Ishikawa (cell line): ENCODE results near the gene HLA-G.

Source experiments
- CEBPB ChIP-seq: IDR thresholded peaks from 2 replicates; pipeline ENCODE4 v1.6.1; 2012
- CREB1 ChIP-seq: IDR thresholded peaks from 2 replicates; pipeline ENCODE4 v1.6.1; 2012; ENCODE audit warnings: low read depth
- EGR1 ChIP-seq: IDR thresholded peaks from 2 replicates; pipeline ENCODE4 v1.6.1; 2012
- EP300 ChIP-seq: IDR thresholded peaks from 2 replicates; pipeline ENCODE4 v1.6.1; 2012; ENCODE audit warnings: borderline replicate concordance
- NFIC ChIP-seq: IDR thresholded peaks from 2 replicates; pipeline ENCODE4 v1.6.1; 2012
- RAD21 ChIP-seq: IDR thresholded peaks from 2 replicates; pipeline ENCODE4 v1.6.1; 2012; ENCODE audit warnings: low read depth
- TAF1 ChIP-seq: IDR thresholded peaks from 2 replicates; pipeline ENCODE4 v1.6.1; 2012; ENCODE audit warnings: low read depth, mild to moderate bottlenecking
- TCF12 ChIP-seq: IDR thresholded peaks from 2 replicates; pipeline ENCODE4 v1.6.1; 2012; ENCODE audit warnings: low read depth
- TEAD4 ChIP-seq: IDR thresholded peaks from 2 replicates; pipeline ENCODE4 v1.6.1; 2012
- USF1 ChIP-seq: IDR thresholded peaks from 2 replicates; pipeline ENCODE4 v1.6.1; 2012
- YY1 ChIP-seq: IDR thresholded peaks from 2 replicates; pipeline ENCODE4 v1.6.1; 2012; ENCODE audit warnings: low read depth
- ZBTB7A ChIP-seq: IDR thresholded peaks from 2 replicates; pipeline ENCODE4 v1.6.1; 2012; ENCODE audit warnings: low read depth
- TF ChIP-seq, protein P1 (sequence below): IDR thresholded peaks from 2 replicates; pipeline ENCODE4 v1.6.1; 2012; ENCODE audit warnings: low read depth, mild to moderate bottlenecking
- TF ChIP-seq, protein P2 (sequence below): IDR thresholded peaks from 2 replicates; pipeline ENCODE4 v1.6.1; 2012

HLA-G gene

GRCh38 chr6:29813066-29813465 is 14.6 kb upstream of the HLA-G start:
- TF ChIP-seq RAD21: no peak
- TF ChIP-seq CREB1: no peak
- TF ChIP-seq, protein P1, sequence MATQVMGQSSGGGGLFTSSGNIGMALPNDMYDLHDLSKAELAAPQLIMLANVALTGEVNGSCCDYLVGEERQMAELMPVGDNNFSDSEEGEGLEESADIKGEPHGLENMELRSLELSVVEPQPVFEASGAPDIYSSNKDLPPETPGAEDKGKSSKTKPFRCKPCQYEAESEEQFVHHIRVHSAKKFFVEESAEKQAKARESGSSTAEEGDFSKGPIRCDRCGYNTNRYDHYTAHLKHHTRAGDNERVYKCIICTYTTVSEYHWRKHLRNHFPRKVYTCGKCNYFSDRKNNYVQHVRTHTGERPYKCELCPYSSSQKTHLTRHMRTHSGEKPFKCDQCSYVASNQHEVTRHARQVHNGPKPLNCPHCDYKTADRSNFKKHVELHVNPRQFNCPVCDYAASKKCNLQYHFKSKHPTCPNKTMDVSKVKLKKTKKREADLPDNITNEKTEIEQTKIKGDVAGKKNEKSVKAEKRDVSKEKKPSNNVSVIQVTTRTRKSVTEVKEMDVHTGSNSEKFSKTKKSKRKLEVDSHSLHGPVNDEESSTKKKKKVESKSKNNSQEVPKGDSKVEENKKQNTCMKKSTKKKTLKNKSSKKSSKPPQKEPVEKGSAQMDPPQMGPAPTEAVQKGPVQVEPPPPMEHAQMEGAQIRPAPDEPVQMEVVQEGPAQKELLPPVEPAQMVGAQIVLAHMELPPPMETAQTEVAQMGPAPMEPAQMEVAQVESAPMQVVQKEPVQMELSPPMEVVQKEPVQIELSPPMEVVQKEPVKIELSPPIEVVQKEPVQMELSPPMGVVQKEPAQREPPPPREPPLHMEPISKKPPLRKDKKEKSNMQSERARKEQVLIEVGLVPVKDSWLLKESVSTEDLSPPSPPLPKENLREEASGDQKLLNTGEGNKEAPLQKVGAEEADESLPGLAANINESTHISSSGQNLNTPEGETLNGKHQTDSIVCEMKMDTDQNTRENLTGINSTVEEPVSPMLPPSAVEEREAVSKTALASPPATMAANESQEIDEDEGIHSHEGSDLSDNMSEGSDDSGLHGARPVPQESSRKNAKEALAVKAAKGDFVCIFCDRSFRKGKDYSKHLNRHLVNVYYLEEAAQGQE: no peak

DNA sequence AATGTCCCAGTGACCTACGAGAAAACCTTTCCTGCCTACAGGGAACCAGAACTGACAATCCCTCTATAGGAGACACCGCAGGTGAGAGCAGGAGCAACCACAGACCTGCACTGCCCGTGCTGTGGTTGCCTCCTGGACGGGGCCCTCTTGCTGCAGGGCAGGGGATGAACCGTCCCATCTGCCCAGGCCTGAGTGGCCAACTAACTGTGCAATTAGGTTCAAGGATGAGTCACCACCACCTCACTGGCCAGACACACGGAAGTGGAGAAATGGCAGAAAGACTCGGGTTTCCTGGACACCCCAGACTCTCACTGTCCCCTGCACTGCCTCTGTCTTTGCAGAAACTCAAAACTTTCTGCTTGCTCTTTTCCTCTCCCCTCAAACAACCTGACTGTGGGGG is 13.8 kb upstream of the HLA-G start:
- TF ChIP-seq, protein P1: no peak
- TF ChIP-seq EGR1: no peak
- TF ChIP-seq RAD21: no peak
- TF ChIP-seq, protein P2, sequence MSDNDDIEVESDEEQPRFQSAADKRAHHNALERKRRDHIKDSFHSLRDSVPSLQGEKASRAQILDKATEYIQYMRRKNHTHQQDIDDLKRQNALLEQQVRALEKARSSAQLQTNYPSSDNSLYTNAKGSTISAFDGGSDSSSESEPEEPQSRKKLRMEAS: no peak
- TF ChIP-seq USF1: no peak
- no peak for TF ChIP-seq YY1
- TF ChIP-seq CREB1: no peak
- TF ChIP-seq TEAD4: no peak
- TF ChIP-seq ZBTB7A: no peak
- no peak for TF ChIP-seq CEBPB
- TF ChIP-seq TAF1: no peak
- TF ChIP-seq EP300: no peak

DNA sequence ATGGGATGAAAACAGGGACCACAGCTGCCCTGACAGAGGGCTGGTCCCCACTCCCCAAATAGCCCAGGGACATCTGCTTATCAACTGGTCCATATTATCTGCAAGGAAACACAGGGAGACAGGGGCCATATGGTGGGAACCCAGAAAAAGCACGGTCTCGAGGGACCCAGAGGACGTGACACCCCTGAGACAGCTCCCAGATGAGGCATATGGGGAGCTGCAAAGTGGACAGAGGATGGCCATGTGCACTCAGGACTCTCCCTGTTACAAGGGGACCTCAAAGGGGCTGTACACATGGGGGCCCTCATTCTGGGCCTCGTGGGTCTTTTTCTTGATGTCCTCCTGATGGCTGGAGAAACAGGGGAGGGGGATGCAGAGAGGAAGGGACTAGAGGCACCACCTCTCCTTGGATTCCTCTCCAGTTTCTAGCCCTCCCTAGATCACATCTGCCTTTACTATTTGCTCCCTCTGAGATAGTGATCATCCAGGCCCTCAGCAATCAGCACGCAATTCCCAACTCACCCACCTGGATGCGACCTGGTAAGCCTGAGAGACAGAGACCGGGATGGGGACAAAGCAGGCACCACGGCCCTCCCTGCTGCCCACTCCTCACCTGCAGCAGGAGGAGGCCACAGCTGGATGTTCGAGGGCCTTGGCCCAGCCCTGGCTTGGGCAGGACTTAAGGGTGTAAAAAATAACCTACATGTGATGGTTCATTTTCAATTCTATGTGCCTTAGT is 13.1 kb upstream of the HLA-G start:
- TF ChIP-seq YY1 (no peak), CREB1 (no peak), EGR1 (no peak), ZBTB7A (no peak), RAD21 (no peak), NFIC (no peak), TCF12 (no peak), EP300 (no peak), CEBPB (no peak), USF1 (no peak), TEAD4 (no peak)
- TF ChIP-seq, protein P1: no peak
- TF ChIP-seq, protein P2: no peak

- TF ChIP-seq CREB1 (no peak), TEAD4 (no peak), CEBPB (no peak), RAD21 (no peak), EGR1 (no peak), EP300 (no peak), ZBTB7A (no peak), TAF1 (no peak), TCF12 (no peak)
- TF ChIP-seq, protein P1: no peak
- TF ChIP-seq, protein P2: no peak
Measured at GRCh38 chr6:29815118-29815750, 12.4 kb upstream of the HLA-G start.
